Stimulated activated naive CD8-positive, alpha-beta T cell treated with anti-CD3 and anti-CD28 coated beads, Interleukin-15, Interleukin-2, amounts not matched to agents 100 U/mL and 50 U/mL, for 24 hours (primary cell): Measurements from ENCODE around the gene ATG10.
"Not testable (repeated sequence)": the region's sequence is repeated elsewhere in the genome, so short reads cannot be mapped to it uniquely, and the experiment has no call there.

Source experiments
- ATAC-seq: fragments of 150-1000 bp; cut with Tn5 transposase; one replicate; pipeline ENCODE4 v1.10.0; 2021
- DNase-seq: peaks from one replicate; pipeline ENCODE4 v3.0.0; 2021

Gene ATG10

GRCh38 chr5:81971712-81972491 is at the start of gene ATG10:
Gene ATG10 (plus strand): TSS chr5:81972023. CDS start chr5:81987571, 15,548 bp downstream.
- DNase-seq, result peak; percentile 93
- ATAC-seq, result peak; percentile 99

GRCh38 chr5:81922854-81923279 is 49.0 kb upstream of the ATG10 start:
- DNase-seq (no peak), ATAC-seq (no peak)

- DNase-seq (no peak), ATAC-seq (no peak)
Observed at GRCh38 chr5:81924442-81924841, 47.4 kb upstream of the ATG10 start.

GRCh38 chr5:81925009-81925408 is 46.8 kb upstream of the ATG10 start:
- ATAC-seq, result no peak
- DNase-seq, result no peak

GRCh38 chr5:81925981-81926380 is 45.8 kb upstream of the ATG10 start:
- no peak for DNase-seq
- ATAC-seq, result no peak

- DNase-seq (no peak), ATAC-seq (no peak)
Observed at GRCh38 chr5:81936066-81936465, 35.8 kb upstream of the ATG10 start.

- ATAC-seq, result no peak
- DNase-seq, result no peak
Observed at GRCh38 chr5:81936750-81937149, 35.1 kb upstream of the ATG10 start.

- DNase-seq (no peak), ATAC-seq (no peak)
Observed at GRCh38 chr5:81942746-81943145, 29.1 kb upstream of the ATG10 start.

- ATAC-seq, result no peak
- no peak for DNase-seq
Observed at GRCh38 chr5:81948349-81948748, 23.5 kb upstream of the ATG10 start.

GRCh38 chr5:81949462-81949861 is 22.4 kb upstream of the ATG10 start:
- DNase-seq (no peak), ATAC-seq (no peak)

GRCh38 chr5:81950996-81951395 is 20.8 kb upstream of the ATG10 start:
- DNase-seq (no peak), ATAC-seq (no peak)

GRCh38 chr5:81954796-81955195 is 17.0 kb upstream of the ATG10 start:
- ATAC-seq, DNase-seq: not testable (repeated sequence)

GRCh38 chr5:81958129-81958528 is 13.7 kb upstream of the ATG10 start:
- ATAC-seq, DNase-seq: not testable (repeated sequence)

GRCh38 chr5:81961651-81962440 is 10.0 kb upstream of the ATG10 start:
- ATAC-seq, result no peak

GRCh38 chr5:81963544-81963943 is 8.3 kb upstream of the ATG10 start:
- DNase-seq (no peak), ATAC-seq (no peak)

More at GRCh38 chr5:81961651-81962440, 10.0 kb upstream of the ATG10 start:
- DNase-seq, result no peak

GRCh38 chr5:81965524-81965923 is 6.3 kb upstream of the ATG10 start:
- DNase-seq, result no peak

GRCh38 chr5:81969226-81969625 is 2.6 kb upstream of the ATG10 start:
- DNase-seq (no peak), ATAC-seq (no peak)

More at GRCh38 chr5:81965524-81965923, 6.3 kb upstream of the ATG10 start:
- no peak for ATAC-seq

- DNase-seq (no peak), ATAC-seq (no peak)
Observed at GRCh38 chr5:81969912-81970311, 1.9 kb upstream of the ATG10 start.

- DNase-seq (peak; percentile 7), ATAC-seq (no peak)
Observed at GRCh38 chr5:81971111-81971711, 612 bp upstream of the ATG10 start.

- DNase-seq (no peak), ATAC-seq (peak; percentile 54)
Observed at GRCh38 chr5:81972492-81972783, 615 bp downstream of the ATG10 start.

- DNase-seq (no peak), ATAC-seq (no peak)
Observed at GRCh38 chr5:81980160-81980559, 8.3 kb downstream of the ATG10 start.

GRCh38 chr5:81980598-81981260 is 8.9 kb downstream of the ATG10 start:
- no peak for DNase-seq
- no peak for ATAC-seq
